Stimulated activated naive CD8-positive, alpha-beta T cell treated with anti-CD3 and anti-CD28 coated beads, Interleukin-15, amount 100 ng/mL, for 72 hours (primary cell): ENCODE results near the gene MFRP.
"Not testable (repeated sequence)": the region's sequence is repeated elsewhere in the genome, so short reads cannot be mapped to it uniquely, and the experiment has no call there.

Experiments
- ATAC-seq: fragments of 150-1000 bp; cut with Tn5 transposase; 2 replicates; pipeline ENCODE4 v1.10.0; 2021; ENCODE audit warnings: mild to moderate bottlenecking, moderate library complexity
- DNase-seq, 2 donors: peaks; one replicate each; pipeline ENCODE4 v3.0.0; 2021 to 2022
- H3K27ac Mint-ChIP-seq, 2 donors: one replicate each; pipeline ENCODE4 v1.8.0; 2022; ENCODE audit warnings: mild to moderate bottlenecking in 2 of 2, mixed read lengths in 2 of 2, moderate library complexity in 2 of 2
- H3K27me3 Mint-ChIP-seq: one replicate; pipeline ENCODE4 v1.8.0; 2022; ENCODE audit warnings: mixed read lengths
- H3K4me1 Mint-ChIP-seq: one replicate; pipeline ENCODE4 v1.8.0; 2022; ENCODE audit warnings: mild to moderate bottlenecking, mixed read lengths
- H3K4me3 Mint-ChIP-seq, 2 donors: one replicate each; pipeline ENCODE4 v1.8.0; 2022; ENCODE audit warnings: mild to moderate bottlenecking in 2 of 2, mixed read lengths in 2 of 2, moderate library complexity in 1 of 2
- H3K9me3 Mint-ChIP-seq, 2 donors: one replicate each; pipeline ENCODE4 v1.8.0; 2022; ENCODE audit warnings: mixed read lengths in 2 of 2

The MFRP gene

DNA sequence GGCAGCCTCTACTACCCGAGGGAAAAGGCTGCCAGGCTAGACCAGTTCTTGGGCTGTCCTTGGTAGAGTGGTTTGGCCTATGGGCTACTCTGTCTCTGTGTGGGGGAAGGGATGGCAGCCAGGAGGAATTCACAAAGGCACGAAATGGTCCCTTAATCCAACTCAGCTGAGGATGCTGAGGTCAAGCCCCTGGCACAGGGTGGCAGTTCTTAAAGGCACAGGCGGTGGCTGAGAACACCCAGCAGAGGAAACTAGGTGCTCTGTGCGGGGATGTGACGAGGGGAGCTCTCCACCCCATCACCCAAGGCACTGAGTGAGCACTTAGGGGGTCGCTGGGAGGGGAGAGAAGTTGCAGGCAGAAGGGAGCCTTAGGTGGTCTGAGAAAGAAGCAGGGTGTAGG is at the start of gene MFRP:
MFRP (minus strand) TSS at position 101 of the 400 bp plus-strand sequence. CDS start 192 bp downstream, outside the sequence.
- peaks cover 68% of the 10 kb centered on the region for H3K27me3 Mint-ChIP-seq

DNA sequence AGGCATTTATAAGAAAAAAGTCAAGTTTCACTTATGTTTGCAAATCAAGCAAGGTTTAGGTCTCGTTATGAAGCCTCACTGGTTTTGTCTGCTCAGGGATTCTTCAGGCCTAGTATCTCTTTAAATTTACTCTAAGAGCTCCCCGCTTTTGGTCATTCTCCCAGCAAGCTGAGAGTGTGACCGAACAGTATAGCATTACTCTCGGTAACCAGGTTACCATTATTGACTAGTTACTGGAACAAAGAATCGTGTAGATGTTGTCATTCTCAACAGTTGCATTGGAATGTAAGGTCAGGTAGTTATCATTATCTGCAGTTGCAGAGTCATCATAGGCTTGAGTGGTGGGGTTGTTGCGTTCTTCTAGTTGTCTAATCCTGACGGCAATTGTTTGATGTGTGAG is 44.8 kb upstream of the MFRP start:
- H3K27me3 Mint-ChIP-seq = peaks cover 10% of the 10 kb centered on the region
- DNase-seq = no peak
- no peak overlapping the region for H3K27ac Mint-ChIP-seq
- H3K9me3 Mint-ChIP-seq = no peaks in the 10 kb centered on the region
- H3K4me1 Mint-ChIP-seq = no peaks in the 10 kb centered on the region
- H3K4me3 Mint-ChIP-seq = no peak overlapping the region
- no peak for ATAC-seq

More for the DNA sequence above, at the start of gene MFRP:
- Mint-ChIP-seq H3K27ac (no peak within 1 kb of the TSS), H3K9me3 (no peaks in the 10 kb centered on the region), H3K4me3 (no peak within 1 kb of the TSS), H3K4me1 (peaks cover 10% of the 10 kb centered on the region)
- DNase-seq (no peak), ATAC-seq (no peak)

GRCh38 chr11:119389611-119390254 is 43.2 kb upstream of the MFRP start:
- Mint-ChIP-seq H3K4me3 (no peak overlapping the region), H3K4me1 (no peaks in the 10 kb centered on the region), H3K9me3 (no peaks in the 10 kb centered on the region), H3K27me3 (peaks cover 1% of the 10 kb centered on the region), H3K27ac (no peak overlapping the region)
- ATAC-seq (no peak), DNase-seq (no peak)

DNA sequence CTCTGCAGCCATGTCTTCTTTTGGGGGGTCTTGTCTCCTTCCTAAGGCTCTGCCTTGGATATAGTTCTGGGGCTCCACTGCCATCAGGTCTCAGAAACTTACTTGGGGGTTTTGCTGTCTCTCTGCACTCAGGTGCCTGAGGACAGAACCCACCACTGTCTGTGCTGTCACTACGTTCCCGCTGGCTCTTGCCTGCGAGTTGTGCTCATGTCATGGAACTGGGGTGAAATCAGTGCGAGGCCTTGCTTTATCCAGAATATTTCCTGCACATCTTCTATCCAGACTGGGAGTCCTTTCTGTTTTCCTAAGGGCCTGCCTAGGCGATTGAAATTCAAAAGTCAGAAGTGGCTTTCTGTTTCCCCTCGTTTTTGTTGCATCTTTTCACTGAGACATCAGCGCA is 41.6 kb upstream of the MFRP start:
- Mint-ChIP-seq H3K4me3 (no peak overlapping the region), H3K9me3 (no peaks in the 10 kb centered on the region), H3K27me3 (no peaks in the 10 kb centered on the region), H3K27ac (no peak overlapping the region), H3K4me1 (no peaks in the 10 kb centered on the region)
- DNase-seq (no peak), ATAC-seq (no peak)

DNA sequence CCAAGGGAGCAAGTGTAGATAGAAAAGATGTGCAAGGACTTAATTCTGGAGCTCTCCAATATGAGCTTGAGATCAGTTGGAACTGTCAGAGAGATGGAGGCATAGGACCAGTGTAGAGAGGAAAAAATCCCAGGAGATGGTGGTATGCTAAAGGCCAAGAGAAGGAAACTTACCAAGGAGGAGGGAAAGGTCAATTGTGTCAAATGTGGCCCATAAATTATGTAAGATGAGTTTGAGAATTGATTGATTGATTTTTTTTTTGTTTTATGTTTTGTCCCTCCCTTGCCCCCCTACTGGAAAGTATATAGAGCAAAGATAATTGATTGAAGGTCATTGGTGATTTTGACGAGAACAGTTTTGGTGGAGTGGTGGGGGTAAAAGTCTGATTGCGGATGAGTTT is 37.8 kb upstream of the MFRP start:
- Mint-ChIP-seq H3K4me1 (no peaks in the 10 kb centered on the region), H3K27me3 (no peaks in the 10 kb centered on the region), H3K9me3 (no peaks in the 10 kb centered on the region), H3K4me3 (no peak overlapping the region), H3K27ac (no peak overlapping the region)
- DNase-seq (no peak), ATAC-seq (no peak)

DNA sequence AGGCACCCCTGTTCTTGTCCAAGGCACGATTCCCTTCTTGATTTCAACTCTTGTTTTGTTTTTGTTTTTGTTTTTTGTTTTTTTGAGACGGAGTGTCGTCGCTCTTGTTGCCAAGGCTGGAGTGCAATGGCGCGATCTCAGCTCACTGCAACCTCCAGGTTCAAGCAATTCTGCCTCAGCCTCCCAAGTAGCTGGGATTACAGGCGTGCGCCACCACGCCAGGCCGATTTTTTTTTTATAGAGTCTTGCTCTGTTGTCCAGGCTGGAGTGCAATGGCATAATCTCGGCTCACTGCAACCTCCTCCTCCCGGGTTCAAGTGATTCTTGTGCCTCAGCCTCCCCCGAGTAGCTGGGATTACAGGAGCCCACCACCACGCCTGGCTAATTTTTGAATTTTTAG is 36.0 kb upstream of the MFRP start:
- H3K4me1 Mint-ChIP-seq = peaks cover 10% of the 10 kb centered on the region
- H3K4me3 Mint-ChIP-seq, H3K27ac Mint-ChIP-seq, H3K9me3 Mint-ChIP-seq, H3K27me3 Mint-ChIP-seq, ATAC-seq, DNase-seq: not testable (repeated sequence)

GRCh38 chr11:119382101-119382500 is 35.6 kb upstream of the MFRP start:
- H3K9me3 Mint-ChIP-seq = no peaks in the 10 kb centered on the region
- DNase-seq (no peak), ATAC-seq (no peak)
- peaks cover 14% of the 10 kb centered on the region for H3K4me1 Mint-ChIP-seq
- no peak overlapping the region for H3K4me3 Mint-ChIP-seq
- no peaks in the 10 kb centered on the region for H3K27me3 Mint-ChIP-seq
- no peak overlapping the region for H3K27ac Mint-ChIP-seq

DNA sequence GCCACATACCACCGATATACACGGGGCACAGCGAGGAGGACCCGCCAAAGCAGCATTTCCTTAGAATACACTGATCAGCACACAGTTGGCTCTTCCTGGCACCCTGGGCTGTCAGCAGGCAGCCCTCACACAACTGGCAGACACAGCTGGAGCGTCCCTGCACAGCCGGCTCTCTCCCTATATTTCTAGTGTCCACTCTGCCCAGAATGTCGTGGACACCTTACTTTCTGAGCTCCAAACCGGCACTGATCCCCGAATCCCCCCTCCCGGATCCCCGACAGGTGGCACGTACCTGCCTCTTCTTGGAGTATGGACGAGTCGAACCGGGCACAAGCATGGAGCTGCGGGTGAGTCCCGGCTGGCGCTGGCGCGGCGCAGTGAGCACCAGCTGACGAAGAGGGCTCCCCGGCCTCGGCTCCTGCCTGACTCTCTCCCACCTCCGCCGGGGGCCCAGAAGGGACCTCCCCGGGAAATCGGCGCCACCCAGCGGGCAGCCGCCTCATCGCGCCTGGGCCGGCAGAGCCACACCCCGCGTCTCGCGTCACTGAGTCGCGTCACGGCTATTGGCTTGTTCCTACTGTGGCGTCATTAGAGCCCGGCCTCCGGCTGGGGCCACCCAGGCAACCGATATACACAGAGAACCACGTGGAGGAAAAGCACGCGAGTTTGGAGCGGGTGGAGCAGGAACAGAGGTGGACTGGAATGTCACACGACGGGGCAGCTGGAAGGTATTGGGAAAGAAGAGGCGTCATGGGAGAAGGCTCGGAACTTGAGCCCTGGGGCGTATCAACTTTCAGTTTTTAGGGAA is 34.9 kb upstream of the MFRP start, which contains the start of gene USP2:
USP2 (minus strand) TSS at position 510 of the 808 bp plus-strand sequence. CDS start 8,210 bp downstream, outside the sequence.
- Mint-ChIP-seq H3K27me3 (no peaks in the 10 kb centered on the region), H3K9me3 (no peaks in the 10 kb centered on the region), H3K4me3 (no peak within 1 kb of the TSS), H3K4me1 (peaks cover 14% of the 10 kb centered on the region), H3K27ac (peak within 1 kb of the TSS; percentile 48 to 60)
- DNase-seq = peak; percentile 96 to 98
- peak; percentile 99 for ATAC-seq

- Mint-ChIP-seq H3K27ac (no peak overlapping the region), H3K27me3 (no peaks in the 10 kb centered on the region), H3K4me1 (peaks cover 14% of the 10 kb centered on the region), H3K9me3 (no peaks in the 10 kb centered on the region), H3K4me3 (no peak overlapping the region)
- ATAC-seq = no peak
- no peak for DNase-seq
Measured at GRCh38 chr11:119380827-119381180, 34.3 kb upstream of the MFRP start.

- H3K9me3 Mint-ChIP-seq = no peaks in the 10 kb centered on the region
- ATAC-seq (no peak), DNase-seq (no peak)
- H3K4me1 Mint-ChIP-seq = peaks cover 14% of the 10 kb centered on the region
- no peak overlapping the region for H3K27ac Mint-ChIP-seq
- no peaks in the 10 kb centered on the region for H3K27me3 Mint-ChIP-seq
- no peak overlapping the region for H3K4me3 Mint-ChIP-seq
Measured at GRCh38 chr11:119380160-119380826, 33.8 kb upstream of the MFRP start.

DNA sequence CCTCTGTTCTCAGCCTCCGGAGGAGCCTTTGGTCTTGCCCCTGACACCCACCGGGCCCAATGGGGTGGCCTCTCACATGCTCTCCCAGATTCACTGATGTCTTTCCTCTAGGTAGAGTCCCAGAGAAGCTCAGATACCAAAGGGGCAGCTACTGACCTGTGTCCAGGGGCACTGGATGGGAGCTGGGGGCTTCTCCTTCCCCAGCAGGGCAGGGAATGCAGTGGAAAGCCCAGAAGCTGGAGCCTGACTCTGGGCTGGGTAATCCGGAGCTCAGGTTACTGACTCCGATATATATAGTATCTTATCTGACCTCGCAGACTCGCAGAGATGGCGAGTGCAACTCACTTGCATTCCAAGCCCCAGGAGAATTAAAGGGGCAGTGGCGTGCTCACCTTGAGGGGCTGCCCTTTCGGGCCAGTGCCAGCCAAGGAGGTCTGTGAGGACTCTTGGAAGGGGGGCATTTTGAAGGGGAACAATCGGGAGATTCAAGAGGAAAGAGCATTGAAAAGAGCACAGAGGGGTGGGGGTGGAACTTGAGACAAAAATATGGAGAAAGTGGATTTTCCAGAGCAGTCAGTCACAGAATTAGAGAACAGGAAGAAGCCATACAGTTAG is 32.5 kb upstream of the MFRP start:
- H3K9me3 Mint-ChIP-seq = no peaks in the 10 kb centered on the region
- peaks cover 17% of the 10 kb centered on the region for H3K4me1 Mint-ChIP-seq
- ATAC-seq (no peak), DNase-seq (no peak)
- no peaks in the 10 kb centered on the region for H3K27me3 Mint-ChIP-seq
- H3K4me3 Mint-ChIP-seq = no peak overlapping the region
- no peak overlapping the region for H3K27ac Mint-ChIP-seq

DNA sequence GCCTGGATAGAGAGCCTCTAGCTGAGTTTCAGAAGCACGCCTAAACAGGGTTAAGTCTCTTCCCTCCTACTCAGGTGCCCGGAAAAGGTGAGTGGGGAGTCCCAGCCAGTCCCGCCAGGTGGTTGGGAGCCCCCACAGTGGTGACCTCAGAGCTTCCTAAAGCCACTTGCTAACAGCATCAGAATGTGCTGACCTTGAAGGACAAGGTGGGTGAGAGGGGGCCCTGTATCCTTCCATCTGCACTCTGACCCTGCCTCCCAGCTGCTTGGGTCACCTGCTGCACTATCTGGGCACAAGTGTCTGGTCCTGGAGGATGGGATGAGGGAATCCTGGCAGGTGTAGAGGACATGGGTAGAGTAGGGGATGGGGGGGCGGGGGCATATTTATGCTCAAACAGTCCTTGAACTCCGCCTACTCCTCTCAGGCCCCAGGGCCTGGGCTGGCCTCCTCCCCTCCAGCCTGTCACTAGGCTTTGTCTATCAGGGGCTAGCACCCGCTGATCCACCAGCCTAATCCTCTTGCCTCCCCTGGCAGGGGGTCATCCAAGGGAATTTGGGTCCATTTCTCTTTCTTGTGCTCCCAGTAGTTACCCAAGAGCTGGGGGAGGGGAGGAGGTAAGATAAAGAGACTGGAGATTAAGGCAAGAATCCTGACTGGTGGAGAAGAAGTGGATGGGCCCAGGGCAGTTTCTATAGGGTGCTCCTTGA is 31.6 kb upstream of the MFRP start:
- no peaks in the 10 kb centered on the region for H3K27me3 Mint-ChIP-seq
- no peak for ATAC-seq
- no peaks in the 10 kb centered on the region for H3K9me3 Mint-ChIP-seq
- DNase-seq = no peak
- H3K4me3 Mint-ChIP-seq = no peak overlapping the region
- H3K27ac Mint-ChIP-seq = peak overlapping the region in 1 of 2 donors; percentile 92
- H3K4me1 Mint-ChIP-seq = peaks cover 26% of the 10 kb centered on the region

DNA sequence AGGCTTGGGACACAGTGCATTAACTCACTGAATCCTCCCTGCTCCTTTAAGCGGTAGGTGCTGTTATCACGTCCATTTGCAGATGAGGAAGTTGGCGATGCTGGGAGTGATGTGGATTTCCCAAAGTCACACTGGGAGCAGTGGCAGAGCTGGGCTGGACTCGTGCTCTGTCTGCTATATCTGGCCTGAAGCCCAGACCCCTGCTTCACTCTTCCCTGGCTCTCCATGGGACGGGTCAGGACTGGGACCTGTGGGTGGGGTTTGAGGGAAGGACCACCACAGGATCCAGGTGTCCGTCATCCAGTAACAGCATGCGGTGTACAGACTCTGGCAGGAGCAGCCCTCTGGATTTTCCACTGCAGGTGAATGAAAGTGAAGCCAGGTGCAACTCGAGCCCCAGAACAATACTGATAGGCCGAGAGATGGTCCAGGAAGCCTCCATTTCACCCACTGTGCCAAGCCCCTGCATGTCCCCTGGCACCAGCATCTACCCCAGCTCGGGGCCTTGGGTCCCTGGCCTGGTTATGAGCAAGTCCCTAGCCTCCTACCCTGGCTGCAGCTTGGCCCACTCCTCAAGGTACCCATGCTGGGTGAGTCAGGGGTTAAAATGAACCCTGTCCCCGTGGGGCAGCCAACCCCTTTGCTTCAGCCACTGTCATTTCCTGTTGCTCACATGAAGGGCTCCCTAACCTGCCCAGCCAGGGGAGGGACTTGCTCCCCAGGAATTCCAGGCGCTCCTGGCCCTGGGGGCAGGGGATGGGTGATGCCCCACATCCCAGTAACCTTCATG is 30.8 kb upstream of the MFRP start:
- Mint-ChIP-seq H3K27me3 (peaks cover 4% of the 10 kb centered on the region), H3K4me3 (no peak overlapping the region), H3K4me1 (peaks cover 27% of the 10 kb centered on the region), H3K9me3 (no peaks in the 10 kb centered on the region), H3K27ac (peak overlapping the region in 1 of 2 donors; percentile 92)
- no peak for DNase-seq
- no peak for ATAC-seq

GRCh38 chr11:119376197-119376847 is 29.8 kb upstream of the MFRP start:
- ATAC-seq = no peak

More at GRCh38 chr11:119376197-119376847, 29.8 kb upstream of the MFRP start:
- Mint-ChIP-seq H3K4me3 (no peak overlapping the region), H3K4me1 (peaks cover 27% of the 10 kb centered on the region), H3K27me3 (peaks cover 10% of the 10 kb centered on the region), H3K9me3 (no peaks in the 10 kb centered on the region), H3K27ac (no peak overlapping the region)
- no peak for DNase-seq
